IPS-11a (cell line): ENCODE results near the gene INPP5D.

ENCODE experiments used
- H3K4me3 ChIP-seq: one replicate; pipeline ENCODE4 v1.5.1; 2013; ENCODE audit warnings: low read depth, low read length, control low read depth

The INPP5D gene

DNA sequence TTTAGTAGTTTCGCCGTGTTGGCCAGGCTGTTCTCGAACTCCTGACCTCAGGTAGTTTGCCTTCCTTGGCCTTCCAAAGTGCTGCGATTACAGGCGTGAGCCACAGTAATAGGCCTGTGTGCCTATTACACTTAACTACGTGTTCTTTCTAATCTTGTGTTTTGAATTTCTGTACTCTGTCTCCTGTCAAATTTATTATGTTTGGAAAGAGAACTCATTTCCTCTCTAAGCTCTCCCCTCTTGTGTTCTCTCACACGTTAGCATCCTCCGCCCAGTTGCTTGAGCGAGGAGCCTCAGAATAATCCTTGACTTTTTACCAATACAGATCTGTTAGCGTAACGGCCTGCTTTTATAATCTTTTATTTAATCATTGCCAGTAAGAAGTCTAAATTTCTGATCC is 195.0 kb downstream of the INPP5D start:
- H3K4me3 ChIP-seq = no peak overlapping the region

DNA sequence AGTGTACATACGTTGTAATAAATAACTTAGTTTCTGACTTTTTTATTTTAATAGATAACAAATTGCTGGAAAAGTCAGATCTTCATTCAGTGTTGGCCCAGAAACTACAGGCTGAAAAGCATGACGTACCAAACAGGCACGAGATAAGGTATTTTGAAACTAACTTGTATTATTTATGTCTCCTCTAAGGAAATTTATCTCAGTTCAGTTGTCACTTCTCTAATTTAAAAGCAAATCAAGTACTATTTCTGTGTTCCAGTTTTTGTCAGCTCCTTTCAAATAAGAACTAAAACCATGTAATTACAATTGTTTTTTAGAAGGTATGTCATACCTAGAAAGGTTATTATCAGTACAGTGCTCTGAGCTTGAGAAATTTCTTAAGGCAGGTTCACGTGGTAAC is 195.9 kb downstream of the INPP5D start:
- no peak overlapping the region for H3K4me3 ChIP-seq
